ENCODE measurements around the gene PDGFB. TPM values are rescaled to one million over a fixed set of nuclear protein-coding genes. Genes with fewer than 3 reads are reported as not detected.

Gene PDGFB
- total RNA-seq, 1 donor from 2014 or later, result 53.4 TPM

DNA sequence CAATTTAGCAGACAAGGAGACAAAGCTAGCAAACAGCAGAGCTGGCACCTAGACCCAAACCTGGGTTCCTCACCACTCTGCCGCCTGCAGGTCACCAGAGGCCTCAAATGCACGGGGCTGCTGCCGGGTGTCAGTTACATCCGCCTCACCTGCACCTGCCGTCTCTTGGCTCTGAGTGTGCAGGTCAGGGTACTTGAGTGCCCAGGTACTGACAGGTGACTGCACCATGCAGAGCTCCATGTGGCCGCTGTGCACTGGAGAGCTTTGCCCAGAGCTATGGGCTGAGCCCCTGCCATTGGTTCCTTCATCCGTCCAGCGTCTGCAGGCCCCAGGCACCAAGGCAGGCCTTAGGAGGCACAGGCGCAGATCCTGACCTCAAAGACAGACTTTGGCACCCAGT, 35.0 kb downstream of the PDGFB start:
- TF ChIP-seq, protein P1, sequence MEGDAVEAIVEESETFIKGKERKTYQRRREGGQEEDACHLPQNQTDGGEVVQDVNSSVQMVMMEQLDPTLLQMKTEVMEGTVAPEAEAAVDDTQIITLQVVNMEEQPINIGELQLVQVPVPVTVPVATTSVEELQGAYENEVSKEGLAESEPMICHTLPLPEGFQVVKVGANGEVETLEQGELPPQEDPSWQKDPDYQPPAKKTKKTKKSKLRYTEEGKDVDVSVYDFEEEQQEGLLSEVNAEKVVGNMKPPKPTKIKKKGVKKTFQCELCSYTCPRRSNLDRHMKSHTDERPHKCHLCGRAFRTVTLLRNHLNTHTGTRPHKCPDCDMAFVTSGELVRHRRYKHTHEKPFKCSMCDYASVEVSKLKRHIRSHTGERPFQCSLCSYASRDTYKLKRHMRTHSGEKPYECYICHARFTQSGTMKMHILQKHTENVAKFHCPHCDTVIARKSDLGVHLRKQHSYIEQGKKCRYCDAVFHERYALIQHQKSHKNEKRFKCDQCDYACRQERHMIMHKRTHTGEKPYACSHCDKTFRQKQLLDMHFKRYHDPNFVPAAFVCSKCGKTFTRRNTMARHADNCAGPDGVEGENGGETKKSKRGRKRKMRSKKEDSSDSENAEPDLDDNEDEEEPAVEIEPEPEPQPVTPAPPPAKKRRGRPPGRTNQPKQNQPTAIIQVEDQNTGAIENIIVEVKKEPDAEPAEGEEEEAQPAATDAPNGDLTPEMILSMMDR (IDR thresholded peaks at IDR 0.05; ENCODE audit: unreplicated experiment), result no peak
- peaks cover 7% of the 10 kb centered on the region for H3K36me3 Mint-ChIP-seq (ENCODE audit: low read depth, unreplicated experiment)
- peaks cover 17% of the 10 kb centered on the region for H3K4me1 Mint-ChIP-seq (ENCODE audit: unreplicated experiment)
- no peak overlapping the region for H3K4me3 Mint-ChIP-seq (ENCODE audit: unreplicated experiment)
- no peaks in the 10 kb centered on the region for H3K27me3 Mint-ChIP-seq (ENCODE audit: unreplicated experiment)
- DNase-seq (ENCODE audit: low spot score), result no peak
- H3K9me3 Mint-ChIP-seq (ENCODE audit: unreplicated experiment), result no peaks in the 10 kb centered on the region
- H3K27ac Mint-ChIP-seq (ENCODE audit: unreplicated experiment), result no peak overlapping the region

GRCh38 chr22:39208013-39208680, 36.6 kb downstream of the PDGFB start:
- Mint-ChIP-seq H3K27me3 (ENCODE audit: unreplicated experiment) (no peaks in the 10 kb centered on the region), H3K4me3 (ENCODE audit: unreplicated experiment) (no peak overlapping the region), H3K27ac (ENCODE audit: unreplicated experiment) (no peak overlapping the region), H3K4me1 (ENCODE audit: unreplicated experiment) (peaks cover 8% of the 10 kb centered on the region), H3K36me3 (ENCODE audit: low read depth, unreplicated experiment) (peaks cover 7% of the 10 kb centered on the region), H3K9me3 (ENCODE audit: unreplicated experiment) (no peaks in the 10 kb centered on the region)
- TF ChIP-seq, protein P1 (IDR thresholded peaks at IDR 0.05; ENCODE audit: unreplicated experiment), result no peak
- DNase-seq (ENCODE audit: low spot score), result no peak

DNA sequence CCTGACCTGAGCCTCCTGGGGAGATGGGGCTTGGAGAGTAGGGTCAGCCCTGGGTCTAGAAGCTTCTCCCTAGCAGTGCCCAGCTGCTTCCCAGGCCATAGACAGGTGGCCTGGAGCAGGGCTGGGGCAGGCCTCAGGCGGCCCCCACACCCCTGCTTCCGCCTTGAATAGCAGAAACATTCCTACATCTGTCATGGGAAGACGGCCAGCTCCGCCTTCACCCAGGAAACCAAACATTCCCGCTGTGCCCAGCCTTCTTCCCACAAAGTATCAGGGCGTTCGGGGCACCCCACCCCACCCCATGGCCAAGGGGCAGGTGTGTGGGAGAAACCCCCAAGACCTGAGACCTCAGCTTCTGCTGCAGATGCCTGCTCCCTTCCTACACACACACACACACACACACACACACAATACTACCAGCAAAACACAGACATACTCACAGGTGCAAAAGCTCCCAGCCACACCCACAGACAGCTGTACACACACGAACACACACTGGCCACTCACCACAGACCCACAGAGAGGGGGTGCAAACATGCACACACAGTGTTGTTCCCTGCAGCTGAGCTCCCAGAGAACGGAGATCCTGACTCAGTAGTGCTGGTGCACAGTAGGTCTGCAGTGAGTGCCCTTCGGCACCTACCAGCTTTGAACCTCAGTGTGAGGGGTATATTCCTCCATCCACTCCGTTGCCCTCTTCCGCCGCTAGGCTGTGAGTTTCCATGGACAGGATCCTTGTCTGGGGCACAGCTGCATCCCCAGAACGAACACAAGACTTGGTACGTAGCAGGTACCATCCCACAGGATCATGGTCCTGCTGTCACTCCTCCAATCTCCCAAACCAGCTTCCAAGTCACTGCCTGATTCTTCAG, 37.4 kb downstream of the PDGFB start:
- no peak overlapping the region for H3K4me3 Mint-ChIP-seq (ENCODE audit: unreplicated experiment)
- DNase-seq (ENCODE audit: low spot score), result no peak
- peaks cover 3% of the 10 kb centered on the region for H3K36me3 Mint-ChIP-seq (ENCODE audit: low read depth, unreplicated experiment)
- H3K9me3 Mint-ChIP-seq (ENCODE audit: unreplicated experiment), result no peaks in the 10 kb centered on the region
- no peak overlapping the region for H3K27ac Mint-ChIP-seq (ENCODE audit: unreplicated experiment)
- no peaks in the 10 kb centered on the region for H3K27me3 Mint-ChIP-seq (ENCODE audit: unreplicated experiment)
- H3K4me1 Mint-ChIP-seq (ENCODE audit: unreplicated experiment), result peaks cover 6% of the 10 kb centered on the region
- TF ChIP-seq, protein P1 (IDR thresholded peaks at IDR 0.05; ENCODE audit: unreplicated experiment), result no peak

DNA sequence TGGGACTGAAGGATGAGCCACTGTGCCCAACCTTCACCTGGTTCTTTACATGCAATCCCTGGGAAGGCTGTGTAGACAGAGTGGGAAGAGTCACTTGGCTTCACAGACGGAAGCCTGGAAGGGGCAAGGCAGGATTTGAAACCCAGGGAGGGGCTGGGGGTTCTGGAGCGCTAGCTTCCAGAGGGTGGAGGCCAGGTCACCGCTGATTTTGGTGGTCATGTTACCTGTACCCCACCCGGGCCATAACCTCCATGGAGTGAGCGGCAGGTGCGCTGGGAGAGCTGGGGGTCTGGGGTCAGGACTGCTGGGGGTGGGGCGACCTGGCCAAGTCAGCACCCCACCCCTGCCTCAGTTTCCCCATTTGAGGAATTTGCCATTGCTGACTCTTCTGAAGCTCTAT, 38.3 kb downstream of the PDGFB start:
- H3K4me3 Mint-ChIP-seq (ENCODE audit: unreplicated experiment), result no peak overlapping the region
- H3K4me1 Mint-ChIP-seq (ENCODE audit: unreplicated experiment), result peaks cover 6% of the 10 kb centered on the region
- no peaks in the 10 kb centered on the region for H3K9me3 Mint-ChIP-seq (ENCODE audit: unreplicated experiment)
- TF ChIP-seq, protein P1 (IDR thresholded peaks at IDR 0.05; ENCODE audit: unreplicated experiment), result no peak
- H3K27ac Mint-ChIP-seq (ENCODE audit: unreplicated experiment), result no peak overlapping the region
- DNase-seq (ENCODE audit: low spot score), result no peak
- no peaks in the 10 kb centered on the region for H3K27me3 Mint-ChIP-seq (ENCODE audit: unreplicated experiment)
- peaks cover 3% of the 10 kb centered on the region for H3K36me3 Mint-ChIP-seq (ENCODE audit: low read depth, unreplicated experiment)
